Measurements from ENCODE around the gene SLC1A7.

- TF ChIP-seq REST (IDR thresholded peaks at IDR 0.05): no peak
- TF ChIP-seq ESRRA (IDR thresholded peaks at IDR 0.05; ENCODE audit: borderline replicate concordance, low read length): no peak
- no peak for TF ChIP-seq CTCF (IDR thresholded peaks at IDR 0.05)
- TF ChIP-seq MAZ (IDR thresholded peaks at IDR 0.05; ENCODE audit: borderline replicate concordance, low read depth, low read length): no peak
Measured at GRCh38 chr1:53140451-53140850, 2.0 kb downstream of the SLC1A7 start.

Data from A549 (cell line).